H7 (cell line): ENCODE results near the gene ADAM19. TPM values are rescaled to one million over a fixed set of nuclear protein-coding genes. Genes with fewer than 3 reads are reported as not detected.

Experiments
- DNase-seq: peaks from one replicate; pipeline ENCODE4 v3.0.0; 2012
- H3K27me3 ChIP-seq: 2 replicates; pipeline ENCODE4 v1.6.0; 2011; ENCODE audit warnings: mild to moderate bottlenecking, low read length; ENCODE audit not compliant: control insufficient read depth, insufficient read depth
- H3K36me3 ChIP-seq: replicated peaks from 2 replicates; pipeline ENCODE4 v1.5.1; 2011; ENCODE audit warnings: low read length; ENCODE audit not compliant: control insufficient read depth, insufficient read depth
- H3K4me3 ChIP-seq: 2 replicates; pipeline ENCODE4 v1.5.1; 2011; ENCODE audit warnings: low read depth, mild to moderate bottlenecking, control low read depth, low read length, moderate library complexity; ENCODE audit not compliant: insufficient read depth
- total RNA-seq: library from RNA; depleted of rRNA; stranded (reverse); fragments of >200 nt; shearing (Covaris generic); gene quantifications from 2 replicates; pipeline ENCODE4 v1.2.3, GENCODE V29; 2014

The ADAM19 gene
- total RNA-seq, 1 experiment from 2014 or later: 53.1 TPM

GRCh38 chr5:157511651-157512644 is 63.6 kb downstream of the ADAM19 start:
- no peak for DNase-seq
- Histone ChIP-seq H3K36me3 (peaks cover 2% of the 10 kb centered on the region), H3K27me3 (no peaks in the 10 kb centered on the region)

GRCh38 chr5:157510682-157511081 is 64.9 kb downstream of the ADAM19 start:
- no peak for DNase-seq
- Histone ChIP-seq H3K36me3 (peaks cover 2% of the 10 kb centered on the region), H3K27me3 (no peaks in the 10 kb centered on the region), H3K4me3 (no peak overlapping the region)

More at GRCh38 chr5:157511651-157512644, 63.6 kb downstream of the ADAM19 start:
- no peak overlapping the region for H3K4me3 ChIP-seq

- H3K4me3 ChIP-seq: no peak overlapping the region
- DNase-seq: no peak
- no peaks in the 10 kb centered on the region for H3K27me3 ChIP-seq
- H3K36me3 ChIP-seq: peaks cover 2% of the 10 kb centered on the region
These were observed 66.0 kb downstream of the ADAM19 start for GRCh38 chr5:157509587-157509986.

- Histone ChIP-seq H3K36me3 (peaks cover 2% of the 10 kb centered on the region), H3K27me3 (no peaks in the 10 kb centered on the region), H3K4me3 (no peak overlapping the region)
- no peak for DNase-seq
These were observed 66.5 kb downstream of the ADAM19 start for GRCh38 chr5:157509093-157509492.

- Histone ChIP-seq H3K4me3 (no peak overlapping the region), H3K27me3 (no peaks in the 10 kb centered on the region), H3K36me3 (peaks cover 1% of the 10 kb centered on the region; the same call in 1 of the 2 replicates)
- DNase-seq: no peak
These were observed 68.4 kb downstream of the ADAM19 start for GRCh38 chr5:157506981-157507780.

- no peak for DNase-seq
- H3K36me3 ChIP-seq: peaks cover 1% of the 10 kb centered on the region; the same call in 1 of the 2 replicates
- H3K4me3 ChIP-seq: no peak overlapping the region
- no peaks in the 10 kb centered on the region for H3K27me3 ChIP-seq
These were observed 69.4 kb downstream of the ADAM19 start for GRCh38 chr5:157506066-157506590.

GRCh38 chr5:157505496-157505895 is 70.1 kb downstream of the ADAM19 start:
- Histone ChIP-seq H3K36me3 (peaks cover 1% of the 10 kb centered on the region; the same call in 1 of the 2 replicates), H3K27me3 (no peaks in the 10 kb centered on the region), H3K4me3 (no peak overlapping the region)
- no peak for DNase-seq

- no peak for DNase-seq
- H3K4me3 ChIP-seq: no peak overlapping the region
- H3K36me3 ChIP-seq: no peaks in the 10 kb centered on the region; the same call in 1 of the 2 replicates
- no peaks in the 10 kb centered on the region for H3K27me3 ChIP-seq
These were observed 71.5 kb downstream of the ADAM19 start for GRCh38 chr5:157504053-157504452.

GRCh38 chr5:157502143-157502647 is 73.4 kb downstream of the ADAM19 start:
- no peak for DNase-seq
- H3K36me3 ChIP-seq: no peaks in the 10 kb centered on the region
- H3K27me3 ChIP-seq: no peaks in the 10 kb centered on the region
- no peak overlapping the region for H3K4me3 ChIP-seq

- Histone ChIP-seq H3K4me3 (no peak overlapping the region), H3K36me3 (no peaks in the 10 kb centered on the region), H3K27me3 (no peaks in the 10 kb centered on the region)
- no peak for DNase-seq
These were observed 77.5 kb downstream of the ADAM19 start for GRCh38 chr5:157497875-157498611.

GRCh38 chr5:157496864-157497263 is 78.7 kb downstream of the ADAM19 start:
- no peak for DNase-seq
- Histone ChIP-seq H3K36me3 (no peaks in the 10 kb centered on the region; the same call in 1 of the 2 replicates), H3K27me3 (no peaks in the 10 kb centered on the region), H3K4me3 (no peak overlapping the region)

GRCh38 chr5:157494178-157494832 is 81.3 kb downstream of the ADAM19 start:
- peaks cover 3% of the 10 kb centered on the region for H3K36me3 ChIP-seq
- no peak overlapping the region for H3K4me3 ChIP-seq
- DNase-seq: no peak
- no peaks in the 10 kb centered on the region for H3K27me3 ChIP-seq

- DNase-seq: no peak
- Histone ChIP-seq H3K27me3 (no peaks in the 10 kb centered on the region), H3K4me3 (no peak overlapping the region), H3K36me3 (peaks cover 4% of the 10 kb centered on the region)
These were observed 82.7 kb downstream of the ADAM19 start for GRCh38 chr5:157492886-157493285.
